HAP-1 (cell line): ENCODE data around the gene NCKAP5.

ENCODE experiments used
- DNase-seq, 2 experiments: peaks; one replicate each; pipeline ENCODE4 v3.0.0-alpha.2; 2016 to 2020; ENCODE audit warnings: low spot score in 2 of 2
- H3K27me3 ChIP-seq: fragments of 250-450 bp; sonication (Bioruptor Pico); 2 replicates; pipeline ENCODE4 v1.5.1; 2020; ENCODE audit warnings: low read depth, mild to moderate bottlenecking, moderate library complexity
- H3K36me3 ChIP-seq: fragments of 250-450 bp; sonication (Bioruptor Pico); replicated peaks from 2 replicates; pipeline ENCODE4 v1.5.1; 2020; ENCODE audit warnings: mild to moderate bottlenecking
- H3K4me1 ChIP-seq: fragments of 250-450 bp; sonication (Bioruptor Pico); 2 replicates; pipeline ENCODE4 v1.5.1; 2020; ENCODE audit warnings: mild to moderate bottlenecking
- H3K4me3 ChIP-seq: fragments of 250-450 bp; sonication (Bioruptor Pico); 2 replicates; pipeline ENCODE4 v1.5.1; 2020; ENCODE audit warnings: mild to moderate bottlenecking, moderate library complexity
- H3K9me3 ChIP-seq: fragments of 250-450 bp; sonication (Bioruptor Pico); 2 replicates; pipeline ENCODE4 v1.5.1; 2020; ENCODE audit warnings: mild to moderate bottlenecking, moderate library complexity
- in situ Hi-C: fragments of 300-500 bp; cut with MboI; formaldehyde crosslinking; loops from 3 replicates; pipeline ENCODE4 v1.14.3; 2020; ENCODE audit warnings: low sequenced_read_pairs, inconsistent platforms, mixed read lengths

NCKAP5 gene

GRCh38 chr2:132798341-132798740, 769.9 kb downstream of the NCKAP5 start:
- Histone ChIP-seq H3K27me3 (no peaks in the 10 kb centered on the region), H3K9me3 (no peaks in the 10 kb centered on the region), H3K4me1 (no peaks in the 10 kb centered on the region), H3K36me3 (no peaks in the 10 kb centered on the region), H3K4me3 (no peak overlapping the region)
- in situ Hi-C loops: no loop called here
- no peak for DNase-seq

GRCh38 chr2:132797556-132797955, 770.7 kb downstream of the NCKAP5 start:
- DNase-seq: no peak
- Histone ChIP-seq H3K27me3 (no peaks in the 10 kb centered on the region), H3K4me1 (no peaks in the 10 kb centered on the region), H3K36me3 (no peaks in the 10 kb centered on the region), H3K4me3 (no peak overlapping the region), H3K9me3 (no peaks in the 10 kb centered on the region)
- in situ Hi-C loops: no loop called here

DNA sequence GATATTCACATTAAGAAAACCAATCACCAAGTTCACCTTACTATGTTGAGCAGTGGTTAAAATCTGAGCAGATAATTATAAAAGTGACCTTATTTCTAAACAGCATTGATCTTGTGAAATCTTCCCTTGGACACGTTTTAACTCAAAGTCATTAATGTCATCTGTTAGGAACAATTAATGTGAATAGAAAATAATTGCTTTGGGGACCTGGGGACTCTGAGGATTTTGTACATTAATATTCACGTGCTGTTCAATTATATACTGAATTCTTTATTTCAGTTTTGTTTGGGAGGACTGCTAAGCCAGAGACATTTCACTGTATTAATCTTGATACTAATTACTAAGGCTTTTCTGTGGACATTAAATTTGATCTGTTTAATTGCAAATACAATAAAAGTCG, 771.2 kb downstream of the NCKAP5 start:
- Histone ChIP-seq H3K4me1 (no peaks in the 10 kb centered on the region), H3K9me3 (no peaks in the 10 kb centered on the region), H3K27me3 (no peaks in the 10 kb centered on the region), H3K4me3 (no peak overlapping the region), H3K36me3 (no peaks in the 10 kb centered on the region)
- in situ Hi-C loops: no loop called here
- DNase-seq: no peak

GRCh38 chr2:132795220-132795619, 773.0 kb downstream of the NCKAP5 start:
- in situ Hi-C loops: no loop called here
- Histone ChIP-seq H3K36me3 (no peaks in the 10 kb centered on the region), H3K27me3 (no peaks in the 10 kb centered on the region), H3K4me3 (no peak overlapping the region), H3K9me3 (no peaks in the 10 kb centered on the region), H3K4me1 (no peaks in the 10 kb centered on the region)
- DNase-seq: no peak

DNA sequence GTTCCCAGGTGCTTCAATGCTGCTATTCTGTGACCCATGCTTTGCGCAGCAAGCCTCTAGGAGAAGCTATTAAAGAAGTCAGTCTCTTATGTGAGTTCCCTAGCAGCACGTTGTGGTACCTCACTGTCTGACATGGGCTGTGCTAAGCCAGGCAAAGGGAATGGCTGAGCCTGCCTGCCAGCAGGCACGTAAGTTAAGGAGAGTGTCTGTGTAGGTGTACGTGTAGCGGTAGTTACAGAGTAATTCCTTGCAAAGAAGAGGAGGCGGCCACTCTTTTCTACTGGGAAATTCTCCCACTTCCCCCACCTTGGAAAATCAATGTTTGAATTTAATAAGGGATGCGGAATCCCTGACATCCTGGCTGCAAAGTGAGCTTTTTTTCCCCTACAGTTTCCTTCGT, 774.7 kb downstream of the NCKAP5 start:
- Histone ChIP-seq H3K27me3 (no peaks in the 10 kb centered on the region), H3K4me1 (no peaks in the 10 kb centered on the region), H3K9me3 (no peaks in the 10 kb centered on the region), H3K36me3 (no peaks in the 10 kb centered on the region), H3K4me3 (no peak overlapping the region)
- no peak for DNase-seq
- in situ Hi-C loops: no loop called here

GRCh38 chr2:132790207-132790785, 778.0 kb downstream of the NCKAP5 start:
- in situ Hi-C loops: no loop called here
- H3K4me1 ChIP-seq: no peaks in the 10 kb centered on the region
- DNase-seq: no peak
- no peak overlapping the region for H3K4me3 ChIP-seq
- H3K36me3 ChIP-seq: no peaks in the 10 kb centered on the region
- no peaks in the 10 kb centered on the region for H3K27me3 ChIP-seq
- no peaks in the 10 kb centered on the region for H3K9me3 ChIP-seq

DNA sequence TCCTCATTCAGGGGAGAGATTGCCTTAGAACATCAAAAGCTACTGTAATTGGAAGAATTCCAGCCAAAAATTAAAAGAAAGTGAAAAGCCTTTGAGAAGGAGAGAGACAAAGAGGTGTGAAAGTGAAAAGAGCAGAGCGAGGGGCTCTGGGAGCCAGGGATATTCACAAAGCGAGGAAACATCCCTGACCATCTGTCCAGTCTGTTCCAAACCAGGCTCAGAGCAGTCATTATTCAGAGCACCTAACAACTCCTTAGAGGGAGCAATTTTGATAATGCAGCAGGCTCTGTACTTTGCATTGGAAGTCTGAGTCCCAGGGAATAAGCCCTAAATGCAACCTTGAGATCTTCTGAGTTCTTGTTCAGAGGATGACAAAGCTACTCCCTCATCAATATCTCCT, 779.2 kb downstream of the NCKAP5 start:
- no peak for DNase-seq

DNA sequence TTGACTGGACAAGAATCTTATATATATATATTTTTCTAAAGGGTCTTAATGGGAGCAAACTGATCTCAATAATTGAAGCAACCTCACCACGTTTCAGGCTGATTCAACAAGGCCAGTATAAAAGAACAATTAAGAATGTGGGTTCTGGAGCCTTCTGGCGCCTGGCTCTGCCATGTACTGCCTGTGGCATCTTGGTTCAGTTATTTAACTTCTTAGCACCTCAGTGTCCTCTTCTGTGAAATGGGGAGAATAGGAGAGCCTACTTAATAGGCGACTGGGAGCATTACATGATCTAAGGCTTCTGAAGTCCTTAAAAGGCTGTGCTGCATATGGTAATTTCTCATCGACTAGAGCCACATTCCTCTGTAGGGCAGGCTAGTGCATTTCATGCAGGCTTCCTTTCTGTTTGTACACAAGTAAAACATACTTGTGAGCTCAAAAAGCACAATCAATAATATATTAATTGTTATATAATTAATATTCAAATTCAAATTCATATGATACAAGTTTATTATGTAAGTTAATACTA, 779.9 kb downstream of the NCKAP5 start:
- Histone ChIP-seq H3K9me3 (no peaks in the 10 kb centered on the region), H3K36me3 (no peaks in the 10 kb centered on the region), H3K27me3 (no peaks in the 10 kb centered on the region), H3K4me3 (no peak overlapping the region), H3K4me1 (no peaks in the 10 kb centered on the region)
- in situ Hi-C loops: no loop called here
- no peak for DNase-seq

More for the DNA sequence above, 779.2 kb downstream of the NCKAP5 start:
- in situ Hi-C loops: no loop called here
- no peaks in the 10 kb centered on the region for H3K9me3 ChIP-seq
- no peaks in the 10 kb centered on the region for H3K27me3 ChIP-seq
- H3K4me3 ChIP-seq: no peak overlapping the region
- no peaks in the 10 kb centered on the region for H3K36me3 ChIP-seq
- H3K4me1 ChIP-seq: no peaks in the 10 kb centered on the region

DNA sequence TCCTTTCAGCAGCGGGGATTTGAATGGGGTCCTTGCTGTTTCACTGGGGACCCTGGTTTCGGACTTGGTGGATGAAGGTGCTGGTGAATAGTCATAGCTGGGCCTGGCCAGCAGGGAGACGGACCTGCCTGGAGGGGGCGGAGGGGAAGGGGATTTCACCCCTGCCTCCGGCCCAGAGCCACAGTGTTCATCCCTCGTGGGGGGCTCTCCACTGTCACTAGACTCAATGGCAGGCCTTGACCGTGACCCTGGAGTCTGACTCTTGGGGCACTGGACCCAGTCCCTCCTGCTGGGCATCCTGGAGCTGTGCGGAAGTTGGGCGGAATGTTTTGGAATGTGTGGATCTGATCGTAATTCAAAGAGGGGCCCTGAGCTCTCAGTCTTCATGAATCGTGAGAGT, 784.4 kb downstream of the NCKAP5 start:
- H3K9me3 ChIP-seq: no peaks in the 10 kb centered on the region
- no peaks in the 10 kb centered on the region for H3K27me3 ChIP-seq
- no peak overlapping the region for H3K4me3 ChIP-seq
- H3K36me3 ChIP-seq: no peaks in the 10 kb centered on the region
- H3K4me1 ChIP-seq: no peaks in the 10 kb centered on the region
- in situ Hi-C loops: no loop called here
- no peak for DNase-seq

GRCh38 chr2:132782176-132782783, 786.0 kb downstream of the NCKAP5 start:
- DNase-seq: no peak
- in situ Hi-C loops: no loop called here
- H3K4me3 ChIP-seq: no peak overlapping the region
- no peaks in the 10 kb centered on the region for H3K4me1 ChIP-seq
- H3K9me3 ChIP-seq: no peaks in the 10 kb centered on the region
- no peaks in the 10 kb centered on the region for H3K36me3 ChIP-seq
- no peaks in the 10 kb centered on the region for H3K27me3 ChIP-seq

GRCh38 chr2:132780651-132781050, 787.6 kb downstream of the NCKAP5 start:
- Histone ChIP-seq H3K4me1 (no peaks in the 10 kb centered on the region), H3K4me3 (no peak overlapping the region), H3K9me3 (no peaks in the 10 kb centered on the region), H3K36me3 (no peaks in the 10 kb centered on the region), H3K27me3 (no peaks in the 10 kb centered on the region)
- in situ Hi-C loops: no loop called here
- no peak for DNase-seq

- H3K4me3 ChIP-seq: no peak overlapping the region
- H3K36me3 ChIP-seq: no peaks in the 10 kb centered on the region
- in situ Hi-C loops: no loop called here
- DNase-seq: no peak
- no peaks in the 10 kb centered on the region for H3K4me1 ChIP-seq
- no peaks in the 10 kb centered on the region for H3K27me3 ChIP-seq
- H3K9me3 ChIP-seq: no peaks in the 10 kb centered on the region
Observed at GRCh38 chr2:132779206-132779721, 789.0 kb downstream of the NCKAP5 start.

GRCh38 chr2:132776287-132776686, 792.0 kb downstream of the NCKAP5 start:
- no peaks in the 10 kb centered on the region for H3K36me3 ChIP-seq
- in situ Hi-C loops: no loop called here
- H3K27me3 ChIP-seq: no peaks in the 10 kb centered on the region

GRCh38 chr2:132774189-132774588, 794.1 kb downstream of the NCKAP5 start:
- Histone ChIP-seq H3K36me3 (no peaks in the 10 kb centered on the region), H3K27me3 (no peaks in the 10 kb centered on the region), H3K9me3 (no peaks in the 10 kb centered on the region), H3K4me1 (no peaks in the 10 kb centered on the region), H3K4me3 (no peak overlapping the region)
- in situ Hi-C loops: no loop called here
- DNase-seq: no peak

More at GRCh38 chr2:132776287-132776686, 792.0 kb downstream of the NCKAP5 start:
- DNase-seq: no peak
- H3K4me1 ChIP-seq: no peaks in the 10 kb centered on the region
- no peaks in the 10 kb centered on the region for H3K9me3 ChIP-seq
- H3K4me3 ChIP-seq: no peak overlapping the region
